DOHH2 (cell line): Measurements from ENCODE around the gene ST6GALNAC6.

ENCODE experiments used
- H3F3A ChIP-seq: fragments of 200-600 bp; sonication (generic), shearing (Covaris generic); 2 replicates; pipeline ENCODE4 v1.6.0; 2016; ENCODE audit warnings: antibody characterized with exemption, mild to moderate bottlenecking; ENCODE audit not compliant: control insufficient read depth, insufficient read depth
- H3K27ac ChIP-seq: fragments of 200-600 bp; sonication (generic); 2 replicates; pipeline ENCODE4 v1.5.1; 2014; ENCODE audit warnings: low read depth, mild to moderate bottlenecking, low read length, moderate library complexity
- H3K27me3 ChIP-seq: fragments of 200-600 bp; sonication (generic); 2 replicates; pipeline ENCODE4 v1.6.1; 2014; ENCODE audit warnings: mild to moderate bottlenecking, low read length, mixed read lengths; ENCODE audit not compliant: control insufficient read depth
- H3K36me3 ChIP-seq: fragments of 200-600 bp; sonication (generic); 2 replicates; pipeline ENCODE4 v1.6.1; 2014; ENCODE audit warnings: mild to moderate bottlenecking, low read length, moderate library complexity, mixed read lengths; ENCODE audit not compliant: control insufficient read depth
- H3K4me1 ChIP-seq: fragments of 200-600 bp; sonication (generic); 2 replicates; pipeline ENCODE4 v1.6.1; 2014; ENCODE audit warnings: mild to moderate bottlenecking, low read length, mixed read lengths; ENCODE audit not compliant: control insufficient read depth
- H3K4me2 ChIP-seq: fragments of 200-600 bp; sonication (generic); 2 replicates; pipeline ENCODE4 v1.6.0; 2014; ENCODE audit warnings: mild to moderate bottlenecking, low read length, moderate library complexity
- H3K4me3 ChIP-seq: fragments of 200-600 bp; sonication (generic); 2 replicates; pipeline ENCODE4 v1.5.1; 2014; ENCODE audit warnings: mild to moderate bottlenecking, low read length, mixed read lengths
- H3K79me2 ChIP-seq: fragments of 200-600 bp; sonication (generic); 2 replicates; pipeline ENCODE4 v1.6.1; 2014; ENCODE audit warnings: mild to moderate bottlenecking, low read length, mixed read lengths; ENCODE audit not compliant: control insufficient read depth
- H3K9me2 ChIP-seq: fragments of 200-600 bp; sonication (generic); replicated peaks from 2 replicates; pipeline ENCODE4 v1.6.1; 2014; ENCODE audit warnings: mild to moderate bottlenecking, low read length, mixed read lengths; ENCODE audit not compliant: control insufficient read depth
- H3K9me3 ChIP-seq: fragments of 200-600 bp; sonication (generic); 2 replicates; pipeline ENCODE4 v1.6.1; 2014; ENCODE audit warnings: antibody characterized with exemption, low read length, mixed read lengths; ENCODE audit not compliant: control insufficient read depth, insufficient read depth
- H4K20me1 ChIP-seq: fragments of 200-600 bp; sonication (generic); 2 replicates; pipeline ENCODE4 v1.6.0; 2014; ENCODE audit warnings: low read depth, mild to moderate bottlenecking, antibody characterized with exemption, low read length, moderate library complexity; ENCODE audit not compliant: control insufficient read depth, insufficient read depth
- CTCF ChIP-seq: fragments of 200-600 bp; sonication (generic); IDR thresholded peaks from one replicate; pipeline ENCODE4 v1.5.1; 2014; ENCODE audit warnings: antibody characterized with exemption, mild to moderate bottlenecking, low read depth, low read length; ENCODE audit not compliant: poor library complexity, severe bottlenecking
- EZH2phosphoT487 ChIP-seq: fragments of 200-600 bp; sonication (generic); IDR thresholded peaks from 2 replicates; pipeline ENCODE4 v1.6.1; 2017; ENCODE audit warnings: borderline replicate concordance, mild to moderate bottlenecking, antibody characterized with exemption, low read length, moderate library complexity, mixed read lengths

The ST6GALNAC6 gene

GRCh38 chr9:127896395-127897192, 2.8 kb downstream of the ST6GALNAC6 start:
- Histone ChIP-seq H3K79me2 (peaks cover 19% of the 10 kb centered on the region), H3K36me3 (peaks cover 48% of the 10 kb centered on the region), H3F3A (peaks cover 9% of the 10 kb centered on the region), H3K4me3 (no peak overlapping the region), H3K9me3 (no peaks in the 10 kb centered on the region), H4K20me1 (no peaks in the 10 kb centered on the region), H3K27ac (no peak overlapping the region), H3K4me1 (peaks cover 38% of the 10 kb centered on the region), H3K4me2 (no peak overlapping the region), H3K9me2 (no peaks in the 10 kb centered on the region), H3K27me3 (no peaks in the 10 kb centered on the region)
- TF ChIP-seq CTCF (no peak), EZH2phosphoT487 (no peak)

- no peak for TF ChIP-seq CTCF
- TF ChIP-seq EZH2phosphoT487: no peak
- Histone ChIP-seq H3F3A (peaks cover 9% of the 10 kb centered on the region), H3K9me2 (no peaks in the 10 kb centered on the region), H3K4me3 (no peak overlapping the region), H3K9me3 (no peaks in the 10 kb centered on the region), H3K27me3 (no peaks in the 10 kb centered on the region), H3K4me1 (peaks cover 31% of the 10 kb centered on the region), H3K36me3 (peaks cover 52% of the 10 kb centered on the region), H3K27ac (no peak overlapping the region), H3K79me2 (peaks cover 19% of the 10 kb centered on the region), H4K20me1 (no peaks in the 10 kb centered on the region), H3K4me2 (no peak overlapping the region)
These were observed 3.6 kb downstream of the ST6GALNAC6 start for GRCh38 chr9:127895811-127896210.

- Histone ChIP-seq H3K9me2 (no peaks in the 10 kb centered on the region), H3K4me1 (peaks cover 13% of the 10 kb centered on the region), H3K27me3 (no peaks in the 10 kb centered on the region), H3K36me3 (peaks cover 65% of the 10 kb centered on the region), H3K79me2 (peaks cover 11% of the 10 kb centered on the region), H3F3A (peaks cover 3% of the 10 kb centered on the region; the same call in 1 of the 2 replicates), H3K27ac (no peak overlapping the region), H3K4me2 (no peak overlapping the region), H3K9me3 (no peaks in the 10 kb centered on the region), H4K20me1 (no peaks in the 10 kb centered on the region), H3K4me3 (no peak overlapping the region)
- TF ChIP-seq CTCF: no peak
- no peak for TF ChIP-seq EZH2phosphoT487
These were observed 6.0 kb downstream of the ST6GALNAC6 start for GRCh38 chr9:127893392-127893791.
